HepG2 (cell line): ENCODE results near the gene RPAP3. TPM values are rescaled to one million over a fixed set of nuclear protein-coding genes. Genes with fewer than 3 reads are reported as not detected.

ENCODE experiments used
- EED ChIP-seq: sonication (generic); formaldehyde crosslinking; IDR thresholded peaks from 2 replicates; pipeline ENCODE4 v1.5.0; 2020; ENCODE audit warnings: mild to moderate bottlenecking, missing genetic modification reagents
- HIVEP1 ChIP-seq: sonication (generic); formaldehyde crosslinking; IDR thresholded peaks from 2 replicates; pipeline ENCODE4 v1.4.0; 2020; ENCODE audit warnings: mild to moderate bottlenecking, missing genetic modification reagents
- MXI1 ChIP-seq: IDR thresholded peaks from 3 replicates; pipeline ENCODE4 v1.6.1; 2012; ENCODE audit warnings: low read depth, low read length, inconsistent platforms, borderline replicate concordance
- TAF1 ChIP-seq: sonication (generic); formaldehyde crosslinking; IDR thresholded peaks from 2 replicates; pipeline ENCODE4 v1.4.0; 2020; ENCODE audit warnings: missing genetic modification reagents
- ZNF83 ChIP-seq: sonication (generic); formaldehyde crosslinking; IDR thresholded peaks from 2 replicates; pipeline ENCODE4 v1.4.0; 2020; ENCODE audit warnings: missing genetic modification reagents, mild to moderate bottlenecking, borderline replicate concordance
- polyA plus RNA-seq, 8 experiments: library from polyadenylated mRNA; depleted of rRNA in 3 of 8; stranded (reverse) in 7 of 8; unstranded in 1 of 8; fragments of >200 nt; fragmentation: Illumina TruSeq in 4 of 8; extraction: Trizol in 4 of 8; gene quantifications; 2 replicates each; pipeline versions ENCODE4 v1.2.1 to v1.2.3, GENCODE V29; 2011 to 2016; ENCODE audit warnings: low read depth in 4 of 8, missing spikeins in 1 of 8, mixed read lengths in 1 of 8; ENCODE audit not compliant: insufficient read depth in 1 of 8
- total RNA-seq, 5 experiments: library from RNA; depleted of rRNA; stranded (reverse); fragments of >200 nt; fragmentation: Illumina TruSeq; extraction: Trizol; gene quantifications; 2 replicates each; pipeline ENCODE4 v1.2.3, GENCODE V29; 2016; ENCODE audit warnings: low read depth in 1 of 5
- TF ChIP-seq, protein P1 (sequence below): sonication (generic); formaldehyde crosslinking; IDR thresholded peaks from 2 replicates; pipeline ENCODE4 v1.4.0; 2020; ENCODE audit warnings: mild to moderate bottlenecking, missing genetic modification reagents
- TF ChIP-seq, protein P2 (sequence below), 2 experiments: sonication (generic) in 1 of 2; formaldehyde crosslinking in 1 of 2; IDR thresholded peaks; 2 replicates each; pipeline versions ENCODE4 v1.4.0 to v1.6.1; 2018 to 2020; ENCODE audit warnings: missing genetic modification reagents in 2 of 2, borderline replicate concordance in 1 of 2, low read depth in 1 of 2, mild to moderate bottlenecking in 1 of 2, missing biosample characterization in 1 of 2
- TF ChIP-seq, protein P3 (sequence below): sonication (generic); formaldehyde crosslinking; IDR thresholded peaks from 2 replicates; pipeline ENCODE4 v1.4.0; 2020; ENCODE audit warnings: missing genetic modification reagents, borderline replicate concordance
- TF ChIP-seq, protein P4 (sequence below): IDR thresholded peaks from 2 replicates; pipeline ENCODE4 v1.6.1; 2018; ENCODE audit warnings: missing genetic modification reagents
- TF ChIP-seq, protein P5 (sequence below): sonication (generic); formaldehyde crosslinking; IDR thresholded peaks from 2 replicates; pipeline ENCODE4 v1.4.0; 2020; ENCODE audit warnings: missing genetic modification reagents, borderline replicate concordance

RPAP3 gene
- total and polyA plus RNA-seq, 2 of the 13 experiments (the other 11 are each of a cell fraction or from before 2014, with no cell fraction given): 8.8 to 32.8 TPM

DNA sequence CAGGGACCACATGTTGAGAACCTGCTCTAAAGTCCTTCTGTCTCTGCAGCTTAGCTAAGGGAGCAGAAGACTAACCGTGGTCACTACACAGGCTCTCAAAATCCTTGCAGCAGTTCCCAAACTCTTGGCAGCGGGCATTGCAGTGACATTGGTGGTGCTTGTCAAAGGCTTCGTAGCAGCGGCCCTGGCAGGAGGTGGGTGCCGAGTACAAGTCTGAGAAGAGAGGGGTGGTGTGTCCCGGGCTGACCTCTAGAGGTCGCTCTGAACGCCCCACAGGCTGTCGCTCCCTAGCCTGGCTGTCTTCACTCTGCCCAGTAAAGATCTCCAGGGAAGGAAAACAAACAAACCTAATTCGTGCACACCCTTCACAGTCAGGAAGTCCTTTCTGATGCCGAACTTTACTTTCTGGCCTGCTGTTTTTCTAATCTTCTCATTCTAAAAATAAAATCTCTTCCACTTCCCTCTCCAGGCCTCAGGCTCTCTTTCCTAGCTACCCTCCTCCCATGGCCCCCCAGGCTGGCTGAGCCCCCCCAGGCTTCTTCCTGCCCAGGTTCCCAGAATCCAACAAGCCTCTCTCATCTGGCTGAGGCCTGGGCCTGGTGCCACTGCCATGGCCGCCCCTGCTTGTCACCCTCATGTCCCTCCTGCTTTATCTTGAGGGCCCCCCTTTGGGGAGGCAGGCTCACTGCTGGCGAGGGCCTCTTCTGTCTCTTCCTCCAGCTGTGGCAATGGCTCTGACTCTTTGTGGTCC is 11.8 kb upstream of the RPAP3 start (continued):
- TF ChIP-seq, protein P1, sequence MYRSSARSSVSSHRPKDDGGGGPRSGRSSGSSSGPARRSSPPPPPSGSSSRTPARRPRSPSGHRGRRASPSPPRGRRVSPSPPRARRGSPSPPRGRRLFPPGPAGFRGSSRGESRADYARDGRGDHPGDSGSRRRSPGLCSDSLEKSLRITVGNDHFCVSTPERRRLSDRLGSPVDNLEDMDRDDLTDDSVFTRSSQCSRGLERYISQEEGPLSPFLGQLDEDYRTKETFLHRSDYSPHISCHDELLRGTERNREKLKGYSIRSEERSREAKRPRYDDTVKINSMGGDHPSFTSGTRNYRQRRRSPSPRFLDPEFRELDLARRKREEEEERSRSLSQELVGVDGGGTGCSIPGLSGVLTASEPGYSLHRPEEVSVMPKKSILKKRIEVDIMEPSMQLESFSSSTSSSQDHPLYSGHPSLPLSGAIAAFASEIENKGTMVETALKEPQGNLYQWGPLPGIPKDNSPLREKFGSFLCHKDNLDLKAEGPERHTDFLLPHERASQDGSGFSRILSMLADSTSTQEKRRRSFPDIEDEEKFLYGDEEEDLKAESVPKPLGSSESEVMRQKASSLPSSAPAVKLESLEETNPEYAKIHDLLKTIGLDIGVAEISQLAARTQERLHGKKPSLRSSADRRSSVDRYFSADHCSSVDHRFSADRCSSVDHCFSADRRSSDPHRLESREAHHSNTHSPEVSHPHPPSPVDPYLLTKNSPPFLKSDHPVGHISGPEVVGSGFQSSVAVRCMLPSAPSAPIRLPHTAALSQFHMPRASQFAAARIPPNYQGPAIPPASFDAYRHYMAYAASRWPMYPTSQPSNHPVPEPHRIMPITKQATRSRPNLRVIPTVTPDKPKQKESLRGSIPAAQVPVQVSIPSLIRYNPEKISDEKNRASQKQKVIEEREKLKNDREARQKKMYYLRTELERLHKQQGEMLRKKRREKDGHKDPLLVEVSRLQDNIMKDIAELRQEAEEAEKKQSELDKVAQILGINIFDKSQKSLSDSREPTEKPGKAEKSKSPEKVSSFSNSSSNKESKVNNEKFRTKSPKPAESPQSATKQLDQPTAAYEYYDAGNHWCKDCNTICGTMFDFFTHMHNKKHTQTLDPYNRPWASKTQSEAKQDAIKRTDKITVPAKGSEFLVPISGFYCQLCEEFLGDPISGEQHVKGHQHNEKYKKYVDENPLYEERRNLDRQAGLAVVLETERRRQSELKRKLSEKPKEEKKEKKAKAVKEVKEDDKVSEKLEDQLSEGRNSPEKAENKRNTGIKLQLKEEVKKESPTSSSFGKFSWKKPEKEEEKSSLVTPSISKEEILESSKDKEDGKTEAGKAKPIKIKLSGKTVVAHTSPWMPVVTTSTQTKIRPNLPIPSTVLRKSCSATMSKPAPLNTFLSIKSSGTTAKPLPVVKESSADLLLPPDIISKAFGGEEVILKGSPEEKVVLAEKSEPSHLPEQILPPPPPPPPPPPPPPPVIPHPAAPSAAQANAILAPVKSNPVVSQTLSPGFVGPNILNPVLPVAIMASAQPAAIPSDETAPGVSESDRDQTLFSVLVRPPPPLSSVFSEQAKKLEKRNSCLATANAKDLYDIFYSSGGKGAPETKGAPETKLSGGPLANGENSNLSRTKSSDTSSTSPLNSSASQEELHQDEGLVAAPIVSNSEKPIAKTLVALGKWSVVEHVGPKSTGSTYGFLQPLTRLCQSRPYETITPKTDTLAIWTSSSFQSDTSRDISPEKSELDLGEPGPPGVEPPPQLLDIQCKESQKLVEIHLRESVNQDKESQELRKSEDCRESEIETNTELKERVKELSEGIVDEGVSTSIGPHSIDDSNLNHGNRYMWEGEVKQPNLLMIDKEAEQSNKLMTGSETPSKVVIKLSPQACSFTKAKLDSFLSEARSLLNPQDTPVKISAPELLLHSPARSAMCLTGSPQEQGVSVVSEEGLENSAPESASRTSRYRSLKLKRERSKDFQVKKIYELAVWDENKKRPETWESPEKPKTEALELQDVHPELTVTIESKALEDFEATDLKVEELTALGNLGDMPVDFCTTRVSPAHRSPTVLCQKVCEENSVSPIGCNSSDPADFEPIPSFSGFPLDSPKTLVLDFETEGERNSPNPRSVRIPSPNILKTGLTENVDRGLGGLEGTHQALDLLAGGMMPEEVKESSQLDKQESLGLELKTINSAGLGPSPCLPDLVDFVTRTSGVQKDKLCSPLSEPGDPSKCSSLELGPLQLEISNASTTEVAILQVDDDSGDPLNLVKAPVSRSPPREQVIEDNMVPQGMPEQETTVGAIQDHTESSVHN (CRISPR knock-in tag): no peak
- TF ChIP-seq ZNF83: no peak
- TF ChIP-seq MXI1: 0 out of 3 replicates have a peak, but pooled peaks have one; percentile 20
- TF ChIP-seq, protein P2, sequence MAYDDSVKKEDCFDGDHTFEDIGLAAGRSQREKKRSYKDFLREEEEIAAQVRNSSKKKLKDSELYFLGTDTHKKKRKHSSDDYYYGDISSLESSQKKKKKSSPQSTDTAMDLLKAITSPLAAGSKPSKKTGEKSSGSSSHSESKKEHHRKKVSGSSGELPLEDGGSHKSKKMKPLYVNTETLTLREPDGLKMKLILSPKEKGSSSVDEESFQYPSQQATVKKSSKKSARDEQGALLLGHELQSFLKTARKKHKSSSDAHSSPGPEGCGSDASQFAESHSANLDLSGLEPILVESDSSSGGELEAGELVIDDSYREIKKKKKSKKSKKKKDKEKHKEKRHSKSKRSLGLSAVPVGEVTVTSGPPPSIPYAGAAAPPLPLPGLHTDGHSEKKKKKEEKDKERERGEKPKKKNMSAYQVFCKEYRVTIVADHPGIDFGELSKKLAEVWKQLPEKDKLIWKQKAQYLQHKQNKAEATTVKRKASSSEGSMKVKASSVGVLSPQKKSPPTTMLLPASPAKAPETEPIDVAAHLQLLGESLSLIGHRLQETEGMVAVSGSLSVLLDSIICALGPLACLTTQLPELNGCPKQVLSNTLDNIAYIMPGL (CRISPR knock-in tag; IDR thresholded peaks at IDR 0.05; ENCODE audit: borderline replicate concordance in 1 of 2, low read depth in 1 of 2): peak; percentile 34 to 73; a peak in 1 of 4 replicates
- TF ChIP-seq, protein P3, sequence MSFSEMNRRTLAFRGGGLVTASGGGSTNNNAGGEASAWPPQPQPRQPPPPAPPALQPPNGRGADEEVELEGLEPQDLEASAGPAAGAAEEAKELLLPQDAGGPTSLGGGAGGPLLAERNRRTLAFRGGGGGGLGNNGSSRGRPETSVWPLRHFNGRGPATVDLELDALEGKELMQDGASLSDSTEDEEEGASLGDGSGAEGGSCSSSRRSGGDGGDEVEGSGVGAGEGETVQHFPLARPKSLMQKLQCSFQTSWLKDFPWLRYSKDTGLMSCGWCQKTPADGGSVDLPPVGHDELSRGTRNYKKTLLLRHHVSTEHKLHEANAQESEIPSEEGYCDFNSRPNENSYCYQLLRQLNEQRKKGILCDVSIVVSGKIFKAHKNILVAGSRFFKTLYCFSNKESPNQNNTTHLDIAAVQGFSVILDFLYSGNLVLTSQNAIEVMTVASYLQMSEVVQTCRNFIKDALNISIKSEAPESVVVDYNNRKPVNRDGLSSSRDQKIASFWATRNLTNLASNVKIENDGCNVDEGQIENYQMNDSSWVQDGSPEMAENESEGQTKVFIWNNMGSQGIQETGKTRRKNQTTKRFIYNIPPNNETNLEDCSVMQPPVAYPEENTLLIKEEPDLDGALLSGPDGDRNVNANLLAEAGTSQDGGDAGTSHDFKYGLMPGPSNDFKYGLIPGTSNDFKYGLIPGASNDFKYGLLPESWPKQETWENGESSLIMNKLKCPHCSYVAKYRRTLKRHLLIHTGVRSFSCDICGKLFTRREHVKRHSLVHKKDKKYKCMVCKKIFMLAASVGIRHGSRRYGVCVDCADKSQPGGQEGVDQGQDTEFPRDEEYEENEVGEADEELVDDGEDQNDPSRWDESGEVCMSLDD: no peak
- TF ChIP-seq, protein P4, sequence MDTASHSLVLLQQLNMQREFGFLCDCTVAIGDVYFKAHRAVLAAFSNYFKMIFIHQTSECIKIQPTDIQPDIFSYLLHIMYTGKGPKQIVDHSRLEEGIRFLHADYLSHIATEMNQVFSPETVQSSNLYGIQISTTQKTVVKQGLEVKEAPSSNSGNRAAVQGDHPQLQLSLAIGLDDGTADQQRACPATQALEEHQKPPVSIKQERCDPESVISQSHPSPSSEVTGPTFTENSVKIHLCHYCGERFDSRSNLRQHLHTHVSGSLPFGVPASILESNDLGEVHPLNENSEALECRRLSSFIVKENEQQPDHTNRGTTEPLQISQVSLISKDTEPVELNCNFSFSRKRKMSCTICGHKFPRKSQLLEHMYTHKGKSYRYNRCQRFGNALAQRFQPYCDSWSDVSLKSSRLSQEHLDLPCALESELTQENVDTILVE (CRISPR knock-in tag): peak; percentile 40; the same call in 1 of the 2 replicates
- TF ChIP-seq HIVEP1 (CRISPR knock-in tag): no peak
- TF ChIP-seq TAF1 (CRISPR knock-in tag): no peak
- no peak for TF ChIP-seq EED (CRISPR knock-in tag)
- TF ChIP-seq, protein P5, sequence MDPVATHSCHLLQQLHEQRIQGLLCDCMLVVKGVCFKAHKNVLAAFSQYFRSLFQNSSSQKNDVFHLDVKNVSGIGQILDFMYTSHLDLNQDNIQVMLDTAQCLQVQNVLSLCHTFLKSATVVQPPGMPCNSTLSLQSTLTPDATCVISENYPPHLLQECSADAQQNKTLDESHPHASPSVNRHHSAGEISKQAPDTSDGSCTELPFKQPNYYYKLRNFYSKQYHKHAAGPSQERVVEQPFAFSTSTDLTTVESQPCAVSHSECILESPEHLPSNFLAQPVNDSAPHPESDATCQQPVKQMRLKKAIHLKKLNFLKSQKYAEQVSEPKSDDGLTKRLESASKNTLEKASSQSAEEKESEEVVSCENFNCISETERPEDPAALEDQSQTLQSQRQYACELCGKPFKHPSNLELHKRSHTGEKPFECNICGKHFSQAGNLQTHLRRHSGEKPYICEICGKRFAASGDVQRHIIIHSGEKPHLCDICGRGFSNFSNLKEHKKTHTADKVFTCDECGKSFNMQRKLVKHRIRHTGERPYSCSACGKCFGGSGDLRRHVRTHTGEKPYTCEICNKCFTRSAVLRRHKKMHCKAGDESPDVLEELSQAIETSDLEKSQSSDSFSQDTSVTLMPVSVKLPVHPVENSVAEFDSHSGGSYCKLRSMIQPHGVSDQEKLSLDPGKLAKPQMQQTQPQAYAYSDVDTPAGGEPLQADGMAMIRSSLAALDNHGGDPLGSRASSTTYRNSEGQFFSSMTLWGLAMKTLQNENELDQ: no peak
